K562 (cell line): ENCODE measurements around the gene FKBP2. TPM values are rescaled to one million over a fixed set of nuclear protein-coding genes. Genes with fewer than 3 reads are reported as not detected.

Source experiments
- KAT7 ChIP-seq: sonication (generic); formaldehyde crosslinking; IDR thresholded peaks from 2 replicates; pipeline ENCODE4 v1.8.0; 2022; ENCODE audit warnings: missing genetic modification reagents, mild to moderate bottlenecking, borderline replicate concordance
- NR0B1 ChIP-seq: fragments of 450-650 bp; IDR thresholded peaks from one replicate; pipeline ENCODE4 v1.6.1; 2018; ENCODE audit warnings: mild to moderate bottlenecking, moderate library complexity; ENCODE audit not compliant: partially characterized antibody
- ZNF318 ChIP-seq, 2 experiments: fragments of 450-650 bp; IDR thresholded peaks; 2 replicates each; pipeline ENCODE4 v1.6.1; 2016; ENCODE audit warnings: mild to moderate bottlenecking in 2 of 2, borderline replicate concordance in 1 of 2, low read depth in 1 of 2, moderate library complexity in 1 of 2
- ZNF609 ChIP-seq: sonication (generic); formaldehyde crosslinking; IDR thresholded peaks from 2 replicates; pipeline ENCODE4 v1.8.1; 2023; ENCODE audit warnings: missing genetic modification reagents, mild to moderate bottlenecking, borderline replicate concordance
- polyA plus RNA-seq, 8 experiments: library from polyadenylated mRNA; depleted of rRNA in 4 of 8; stranded (reverse) in 5 of 8; unstranded in 3 of 8; fragments of >200 nt; fragmentation: Nextera tagmentation in 2 of 8; fragmentation: Illumina TruSeq in 1 of 8; extraction: Ambion mirVana in 2 of 8; extraction: Trizol in 1 of 8; gene quantifications; 2 replicates each; pipeline versions ENCODE4 v1.2.1 to v1.2.3, GENCODE V29; 2011 to 2014; ENCODE audit warnings: inconsistent platforms in 1 of 8, missing spikeins in 1 of 8
- total RNA-seq, 7 experiments: library from RNA; depleted of rRNA in 6 of 7; stranded (reverse); fragments of >200 nt in 6 of 7; fragmentation: Illumina TruSeq in 2 of 7; extraction: Trizol in 2 of 7; gene quantifications; 2 replicates each; pipeline versions ENCODE4 v1.2.1 to v1.2.3, GENCODE V29; 2011 to 2021; ENCODE audit warnings: low replicate concordance in 1 of 7
- TF ChIP-seq, protein P1 (sequence below), 3 experiments: fragments of 200-800 bp in 1 of 3; fragments of 250-450 bp in 1 of 3; fragments of 450-650 bp in 1 of 3; sonication (Bioruptor Pico) in 1 of 3; sonication (Bioruptor generic) in 1 of 3; formaldehyde crosslinking in 1 of 3; IDR thresholded peaks; 2 replicates each; pipeline versions ENCODE4 v1.6.1 to v1.8.0; 2016 to 2022; ENCODE audit warnings: mild to moderate bottlenecking in 2 of 3, missing genetic modification characterization in 2 of 3, missing compliant biosample characterization in 1 of 3, moderate library complexity in 1 of 3

FKBP2 gene
- total and polyA plus RNA-seq, 9 of the 15 experiments (the other 6 are each of a cell fraction or from before 2014, with no cell fraction given) = 3.5 to 151 (median 58.1) TPM

GRCh38 chr11:64240435-64241240 lies at the start of gene FKBP2 (continued):
- no peak; a peak in 1 of 4 replicates for TF ChIP-seq ZNF318 (IDR thresholded peaks at IDR 0.05; ENCODE audit: borderline replicate concordance in 1 of 2, low read depth in 1 of 2)
- TF ChIP-seq KAT7 = no peak
- TF ChIP-seq, protein P1, sequence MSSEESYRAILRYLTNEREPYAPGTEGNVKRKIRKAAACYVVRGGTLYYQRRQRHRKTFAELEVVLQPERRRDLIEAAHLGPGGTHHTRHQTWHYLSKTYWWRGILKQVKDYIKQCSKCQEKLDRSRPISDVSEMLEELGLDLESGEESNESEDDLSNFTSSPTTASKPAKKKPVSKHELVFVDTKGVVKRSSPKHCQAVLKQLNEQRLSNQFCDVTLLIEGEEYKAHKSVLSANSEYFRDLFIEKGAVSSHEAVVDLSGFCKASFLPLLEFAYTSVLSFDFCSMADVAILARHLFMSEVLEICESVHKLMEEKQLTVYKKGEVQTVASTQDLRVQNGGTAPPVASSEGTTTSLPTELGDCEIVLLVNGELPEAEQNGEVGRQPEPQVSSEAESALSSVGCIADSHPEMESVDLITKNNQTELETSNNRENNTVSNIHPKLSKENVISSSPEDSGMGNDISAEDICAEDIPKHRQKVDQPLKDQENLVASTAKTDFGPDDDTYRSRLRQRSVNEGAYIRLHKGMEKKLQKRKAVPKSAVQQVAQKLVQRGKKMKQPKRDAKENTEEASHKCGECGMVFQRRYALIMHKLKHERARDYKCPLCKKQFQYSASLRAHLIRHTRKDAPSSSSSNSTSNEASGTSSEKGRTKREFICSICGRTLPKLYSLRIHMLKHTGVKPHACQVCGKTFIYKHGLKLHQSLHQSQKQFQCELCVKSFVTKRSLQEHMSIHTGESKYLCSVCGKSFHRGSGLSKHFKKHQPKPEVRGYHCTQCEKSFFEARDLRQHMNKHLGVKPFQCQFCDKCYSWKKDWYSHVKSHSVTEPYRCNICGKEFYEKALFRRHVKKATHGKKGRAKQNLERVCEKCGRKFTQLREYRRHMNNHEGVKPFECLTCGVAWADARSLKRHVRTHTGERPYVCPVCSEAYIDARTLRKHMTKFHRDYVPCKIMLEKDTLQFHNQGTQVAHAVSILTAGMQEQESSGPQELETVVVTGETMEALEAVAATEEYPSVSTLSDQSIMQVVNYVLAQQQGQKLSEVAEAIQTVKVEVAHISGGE (CRISPR knock-in tag; IDR thresholded peaks at IDR 0.05) = peak in 2 of 3 experiments; percentile 39 to 83; a peak in 2 of 6 replicates
- TF ChIP-seq ZNF609 (CRISPR knock-in tag) = no peak
- TF ChIP-seq NR0B1 = no peak
